Thoracic aorta (tissue), 2 donors: ENCODE measurements around the gene SMIM8. TPM values are rescaled to one million over a fixed set of nuclear protein-coding genes. Genes with fewer than 3 reads are reported as not detected.
"Not testable (repeated sequence)": the region's sequence is repeated elsewhere in the genome, so short reads cannot be mapped to it uniquely, and the experiment has no call there.

Source experiments
- ATAC-seq: fragments of 150-250 bp; one replicate; pipeline ENCODE4 v1.8.0; 2017; ENCODE audit warnings: low read depth; ENCODE audit not compliant: insufficient number of reproducible peaks, low FRiP score
- DNase-seq: peaks from one replicate; pipeline ENCODE4 v3.0.0-alpha.2; 2020; ENCODE audit warnings: low spot score
- H3K27ac ChIP-seq, 2 donors: fragments of 200-600 bp; sonication (generic); 1 replicate in 1 of 2; 2 replicates in 1 of 2; pipeline ENCODE4 v1.5.1; 2016; ENCODE audit warnings: mild to moderate bottlenecking in 2 of 2, moderate library complexity in 2 of 2
- H3K27me3 ChIP-seq: fragments of 200-600 bp; sonication (generic); replicated peaks from 2 replicates; pipeline ENCODE4 v1.6.0; 2016; ENCODE audit warnings: mild to moderate bottlenecking; ENCODE audit not compliant: insufficient read depth
- H3K36me3 ChIP-seq: fragments of 200-600 bp; sonication (generic); one replicate; pipeline ENCODE4 v1.5.1; 2016
- H3K4me1 ChIP-seq, 2 donors: fragments of 200-600 bp; sonication (generic); 1 replicate in 1 of 2; 2 replicates in 1 of 2; pipeline versions ENCODE4 v1.5.1 to v1.6.0; 2016; ENCODE audit warnings: low read depth in 2 of 2, mild to moderate bottlenecking in 1 of 2; ENCODE audit not compliant: control insufficient read depth in 1 of 2
- H3K4me3 ChIP-seq: fragments of 200-600 bp; sonication (generic); 2 replicates; pipeline ENCODE4 v1.5.1; 2016; ENCODE audit warnings: mild to moderate bottlenecking
- H3K9me3 ChIP-seq: fragments of 200-600 bp; sonication (generic); 2 replicates; pipeline ENCODE4 v1.5.1; 2016
- CTCF ChIP-seq: fragments of 200-600 bp; sonication (generic); IDR thresholded peaks from one replicate; pipeline ENCODE4 v1.5.1; 2019; ENCODE audit warnings: antibody characterized with exemption
- total RNA-seq, 2 donors: library from RNA; depleted of rRNA; stranded (reverse); fragments of >200 nt; gene quantifications; one replicate each; pipeline versions ENCODE4 v1.1.0 to v1.2.3, GENCODE V29; 2016

Gene SMIM8
- total RNA-seq, 2 donors from 2014 or later, result 4.3 to 9.0 TPM

GRCh38 chr6:87312860-87313259 lies 9.5 kb upstream of the SMIM8 start:
- TF ChIP-seq CTCF, result no peak
- H3K27ac ChIP-seq, result no peak overlapping the region
- H3K9me3 ChIP-seq, result no peaks in the 10 kb centered on the region
- DNase-seq, result no peak
- no peaks in the 10 kb centered on the region for H3K27me3 ChIP-seq
- no peak overlapping the region for H3K4me3 ChIP-seq
- no peaks in the 10 kb centered on the region for H3K36me3 ChIP-seq
- H3K4me1 ChIP-seq, result no peaks in the 10 kb centered on the region
- no peak for ATAC-seq

- Histone ChIP-seq H3K4me1 (no peaks in the 10 kb centered on the region), H3K36me3 (no peaks in the 10 kb centered on the region), H3K27me3 (no peaks in the 10 kb centered on the region), H3K4me3 (no peak overlapping the region), H3K9me3 (no peaks in the 10 kb centered on the region), H3K27ac (no peak overlapping the region)
- ATAC-seq (no peak), DNase-seq (no peak)
- no peak for TF ChIP-seq CTCF
These were observed 7.3 kb upstream of the SMIM8 start for GRCh38 chr6:87315071-87315470.

- DNase-seq (no peak), ATAC-seq (no peak)
- Histone ChIP-seq H3K4me3 (no peak overlapping the region), H3K27me3 (no peaks in the 10 kb centered on the region), H3K36me3 (no peaks in the 10 kb centered on the region), H3K9me3 (no peaks in the 10 kb centered on the region), H3K27ac (no peak overlapping the region), H3K4me1 (peaks cover 0 to 6% of the 10 kb centered on the region in 2 donors)
- TF ChIP-seq CTCF, result no peak
These were observed 3.0 kb upstream of the SMIM8 start for GRCh38 chr6:87319271-87319987.

- H3K4me3 ChIP-seq, ATAC-seq, H3K36me3 ChIP-seq, H3K9me3 ChIP-seq, H3K27me3 ChIP-seq, H3K27ac ChIP-seq, DNase-seq, H3K4me1 ChIP-seq: not testable (repeated sequence)
These were observed 1.5 kb downstream of the SMIM8 start for GRCh38 chr6:87323880-87324279.

- ATAC-seq, result no peak
- no peaks in the 10 kb centered on the region for H3K9me3 ChIP-seq
- no peaks in the 10 kb centered on the region for H3K36me3 ChIP-seq
- H3K27me3 ChIP-seq, result no peaks in the 10 kb centered on the region
- no peak overlapping the region for H3K27ac ChIP-seq
- TF ChIP-seq CTCF, result no peak
- no peak for DNase-seq
- peaks cover 11 to 25% of the 10 kb centered on the region in 2 donors for H3K4me1 ChIP-seq
- H3K4me3 ChIP-seq, result no peak overlapping the region
These were observed 8.6 kb downstream of the SMIM8 start for GRCh38 chr6:87330961-87331360.

- no peak for ATAC-seq
- TF ChIP-seq CTCF, result no peak
- Histone ChIP-seq H3K27me3 (no peaks in the 10 kb centered on the region), H3K36me3 (no peaks in the 10 kb centered on the region), H3K9me3 (no peaks in the 10 kb centered on the region), H3K4me3 (no peak overlapping the region), H3K27ac (no peak overlapping the region), H3K4me1 (peaks cover 11 to 25% of the 10 kb centered on the region in 2 donors)
- DNase-seq, result no peak
These were observed 10.6 kb downstream of the SMIM8 start for GRCh38 chr6:87333033-87333432.
